ENCODE data around the gene ATP8B3. TPM values are rescaled to one million over a fixed set of nuclear protein-coding genes. Genes with fewer than 3 reads are reported as not detected.

The ATP8B3 gene
- total and polyA plus RNA-seq, 9 of the 15 experiments (the other 6 are each of a cell fraction or from before 2014, with no cell fraction given) = 1.2 to 12.3 (median 3.8) TPM

- TF ChIP-seq ZNF239 (CRISPR knock-in tag; IDR thresholded peaks at IDR 0.05) = no peak
- TF ChIP-seq, protein P1, sequence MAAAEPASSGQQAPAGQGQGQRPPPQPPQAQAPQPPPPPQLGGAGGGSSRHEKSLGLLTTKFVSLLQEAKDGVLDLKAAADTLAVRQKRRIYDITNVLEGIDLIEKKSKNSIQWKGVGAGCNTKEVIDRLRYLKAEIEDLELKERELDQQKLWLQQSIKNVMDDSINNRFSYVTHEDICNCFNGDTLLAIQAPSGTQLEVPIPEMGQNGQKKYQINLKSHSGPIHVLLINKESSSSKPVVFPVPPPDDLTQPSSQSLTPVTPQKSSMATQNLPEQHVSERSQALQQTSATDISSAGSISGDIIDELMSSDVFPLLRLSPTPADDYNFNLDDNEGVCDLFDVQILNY (CRISPR knock-in tag; IDR thresholded peaks at IDR 0.05) = no peak
- TF ChIP-seq, protein P2, sequence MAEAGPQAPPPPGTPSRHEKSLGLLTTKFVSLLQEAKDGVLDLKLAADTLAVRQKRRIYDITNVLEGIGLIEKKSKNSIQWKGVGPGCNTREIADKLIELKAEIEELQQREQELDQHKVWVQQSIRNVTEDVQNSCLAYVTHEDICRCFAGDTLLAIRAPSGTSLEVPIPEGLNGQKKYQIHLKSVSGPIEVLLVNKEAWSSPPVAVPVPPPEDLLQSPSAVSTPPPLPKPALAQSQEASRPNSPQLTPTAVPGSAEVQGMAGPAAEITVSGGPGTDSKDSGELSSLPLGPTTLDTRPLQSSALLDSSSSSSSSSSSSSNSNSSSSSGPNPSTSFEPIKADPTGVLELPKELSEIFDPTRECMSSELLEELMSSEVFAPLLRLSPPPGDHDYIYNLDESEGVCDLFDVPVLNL (CRISPR knock-in tag; IDR thresholded peaks at IDR 0.05; ENCODE audit: low read depth) = no peak
- no peak for TF ChIP-seq ZNF3 (CRISPR knock-in tag; IDR thresholded peaks at IDR 0.05)
- no peak for TF ChIP-seq ZNF695 (CRISPR knock-in tag; IDR thresholded peaks at IDR 0.05)
- TF ChIP-seq FOXJ3 (CRISPR knock-in tag; IDR thresholded peaks at IDR 0.05) = peak; percentile 92
- TF ChIP-seq SAP30 (IDR thresholded peaks at IDR 0.05; ENCODE audit: borderline replicate concordance, insufficient read depth, low read depth, low read length, poor library complexity, severe bottlenecking) = peak; percentile 3
- TF ChIP-seq CBX2 (IDR thresholded peaks at IDR 0.05; ENCODE audit: insufficient read depth, low read length, poor library complexity, severe bottlenecking) = no peak
- no peak for TF ChIP-seq ADNP (tag; IDR thresholded peaks at IDR 0.05)
- no peak for TF ChIP-seq ZNF217 (CRISPR knock-in tag; IDR thresholded peaks at IDR 0.05)
- no peak for TF ChIP-seq CCNT2 (IDR thresholded peaks at IDR 0.05; ENCODE audit: borderline replicate concordance, extremely low read depth, insufficient read length, low read depth, low read length)
- no peak for TF ChIP-seq ZNF551 (CRISPR knock-in tag; IDR thresholded peaks at IDR 0.05)
- no peak for TF ChIP-seq RBM17 (IDR thresholded peaks at IDR 0.05; ENCODE audit: borderline replicate concordance, low read depth, low read length)
- no peak for TF ChIP-seq PHF8 (IDR thresholded peaks at IDR 0.05; ENCODE audit: borderline replicate concordance, low read length)
- no peak for TF ChIP-seq RUNX1 (IDR thresholded peaks at IDR 0.05; ENCODE audit: low read depth)
- peak in 1 of 2 experiments; percentile 65; a peak in 2 of 4 replicates for TF ChIP-seq HDAC1 (IDR thresholded peaks at IDR 0.05)
- TF ChIP-seq RBFOX2 (IDR thresholded peaks at IDR 0.05; ENCODE audit: low read depth, low read length) = peak; percentile 17; the same call in 1 of the 2 replicates
- peak; percentile 99 for TF ChIP-seq RFX1 (IDR thresholded peaks at IDR 0.05)
- TF ChIP-seq FOXK2 (conservative IDR thresholded peaks at IDR 0.05 in 1 of 2, IDR thresholded peaks at IDR 0.05 in 1 of 2; ENCODE audit: low read depth in 2 of 2) = no peak
- TF ChIP-seq MYC (IDR thresholded peaks at IDR 0.05; ENCODE audit: low read depth, low read length) = 0 out of 2 replicates have a peak, but pooled peaks have one; percentile 11
- TF ChIP-seq MYC (CRISPR knock-in tag; IDR thresholded peaks at IDR 0.05; ENCODE audit: borderline replicate concordance, low read depth) = no peak
- no peak for TF ChIP-seq KAT8 (IDR thresholded peaks at IDR 0.05; ENCODE audit: low read depth)
- no peak for TF ChIP-seq NFE2 (IDR thresholded peaks at IDR 0.05; ENCODE audit: low read depth)
These were observed 48.1 kb upstream of the ATP8B3 start (continued) for GRCh38 chr19:1860042-1860775.
